HG02840 (cell line): Measurements from ENCODE around the gene NDRG2.
A peak's percentile ranks its signal among the peaks of the same experiment; 100 is the strongest.
"Not testable (repeated sequence)": the region's sequence is repeated elsewhere in the genome, so short reads cannot be mapped to it uniquely, and the experiment has no call there.

Experiments used
- ATAC-seq: cut with Tn5 transposase; IDR thresholded peaks from one replicate; pipeline ENCODE4 v1.9.1; 2021; ENCODE audit warnings: mild to moderate bottlenecking, moderate library complexity, moderate number of reproducible peaks; ENCODE audit not compliant: unreplicated experiment, low FRiP score

NDRG2 gene

GRCh38 chr14:21016413-21017190, 8.3 kb downstream of the NDRG2 start:
- ATAC-seq = no peak

- ATAC-seq = no peak
Measured at GRCh38 chr14:21015312-21015711, 9.5 kb downstream of the NDRG2 start.

GRCh38 chr14:21014761-21015190, 10.1 kb downstream of the NDRG2 start:
- ATAC-seq = no peak

GRCh38 chr14:21011136-21011535, 13.7 kb downstream of the NDRG2 start:
- ATAC-seq = no peak

GRCh38 chr14:21009721-21010120, 15.1 kb downstream of the NDRG2 start:
- ATAC-seq = not testable (repeated sequence)

- no peak for ATAC-seq
Measured at GRCh38 chr14:21003788-21004346, 21.0 kb downstream of the NDRG2 start.

GRCh38 chr14:21001218-21001617, 23.6 kb downstream of the NDRG2 start:
- no peak for ATAC-seq

GRCh38 chr14:20999591-20999990, 25.3 kb downstream of the NDRG2 start:
- no peak for ATAC-seq

- ATAC-seq = no peak
Measured at GRCh38 chr14:20998674-20999366, 26.0 kb downstream of the NDRG2 start, which contains the start of gene SLC39A2. TSS of gene SLC39A2 (plus strand) at chr14:20999293. CDS start at chr14:20999447, 154 bp downstream.

- ATAC-seq = no peak
Measured at GRCh38 chr14:20998139-20998538, 26.7 kb downstream of the NDRG2 start.

GRCh38 chr14:20997564-20997963, 27.3 kb downstream of the NDRG2 start:
- no peak for ATAC-seq

- no peak for ATAC-seq
Measured at GRCh38 chr14:20997115-20997514, 27.7 kb downstream of the NDRG2 start.

- no peak for ATAC-seq
Measured at GRCh38 chr14:20996521-20996920, 28.3 kb downstream of the NDRG2 start.

GRCh38 chr14:20989787-20990600, 34.9 kb downstream of the NDRG2 start, which contains the start of gene METTL17:
TSS of gene METTL17 (plus strand) at chr14:20989980. CDS start at chr14:20990003, 23 bp downstream.
- ATAC-seq = peak; percentile 93

- ATAC-seq = no peak
Measured at GRCh38 chr14:20989471-20989786, 35.4 kb downstream of the NDRG2 start.

GRCh38 chr14:20988717-20989470, 36.0 kb downstream of the NDRG2 start:
- ATAC-seq = no peak

GRCh38 chr14:20986811-20987210, 38.0 kb downstream of the NDRG2 start:
- ATAC-seq = no peak

- not testable (repeated sequence) for ATAC-seq
Measured at GRCh38 chr14:20985650-20986049, 39.2 kb downstream of the NDRG2 start.

- no peak for ATAC-seq
Measured at GRCh38 chr14:20982646-20983369, 42.1 kb downstream of the NDRG2 start.
